Ammon's horn (tissue), 1 donor: Measurements from ENCODE around the gene GFM1.
A peak's percentile ranks its signal among the peaks of the same experiment; 100 is the strongest.

Experiments used
- DNase-seq: peaks from one replicate; pipeline ENCODE4 v3.0.0-alpha.2; 2016; ENCODE audit warnings: low spot score

Gene GFM1

DNA sequence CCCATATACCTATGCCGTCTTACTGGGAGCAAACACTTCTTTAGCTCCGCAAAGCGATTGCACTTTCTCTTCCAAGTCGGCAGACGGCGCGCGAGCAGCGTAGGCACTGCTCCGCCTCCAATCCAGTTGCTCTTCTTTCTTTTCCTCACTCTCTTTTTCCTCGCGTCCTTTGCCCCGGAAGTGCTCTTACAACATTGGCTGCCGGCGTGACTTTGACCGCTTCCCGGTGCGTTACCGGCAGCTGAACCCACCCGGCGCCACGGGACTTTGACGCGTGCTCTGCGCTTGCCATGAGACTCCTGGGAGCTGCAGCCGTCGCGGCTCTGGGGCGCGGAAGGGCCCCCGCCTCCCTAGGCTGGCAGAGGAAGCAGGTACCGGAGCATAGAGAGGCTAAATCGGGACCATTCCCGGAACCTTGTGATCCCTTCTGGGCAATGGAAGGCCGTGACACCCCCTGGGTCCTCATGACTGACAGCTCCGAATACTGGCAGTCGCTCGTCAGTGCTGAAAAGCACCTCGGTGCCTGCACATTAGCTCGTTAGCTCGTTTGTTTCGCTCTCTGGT lies at the start of gene GFM1:
Gene GFM1, plus strand, starts transcription at position 183 of the 564 bp plus-strand sequence. Its CDS starts 108 bp downstream, at position 291.
- peak; percentile 99 for DNase-seq

DNA sequence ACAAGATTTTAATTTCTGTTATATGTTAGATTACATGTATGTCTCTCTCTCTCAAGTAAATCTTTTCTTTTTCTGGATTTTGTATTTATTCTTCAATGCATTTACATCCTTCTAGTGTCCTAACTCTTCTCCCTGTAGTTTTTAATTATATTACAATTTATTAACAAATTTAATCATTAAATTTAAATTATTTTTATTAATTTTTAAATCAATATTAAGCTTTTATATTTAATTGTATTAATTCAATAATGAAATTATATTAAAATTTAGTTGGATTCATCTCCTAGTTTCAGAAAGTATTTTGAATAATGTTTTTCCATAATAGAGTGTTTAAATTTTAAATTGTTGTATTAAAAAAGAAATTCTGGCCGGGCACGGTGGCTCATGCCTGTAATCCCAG lies 43.5 kb upstream of the GFM1 start:
- no peak for DNase-seq

DNA sequence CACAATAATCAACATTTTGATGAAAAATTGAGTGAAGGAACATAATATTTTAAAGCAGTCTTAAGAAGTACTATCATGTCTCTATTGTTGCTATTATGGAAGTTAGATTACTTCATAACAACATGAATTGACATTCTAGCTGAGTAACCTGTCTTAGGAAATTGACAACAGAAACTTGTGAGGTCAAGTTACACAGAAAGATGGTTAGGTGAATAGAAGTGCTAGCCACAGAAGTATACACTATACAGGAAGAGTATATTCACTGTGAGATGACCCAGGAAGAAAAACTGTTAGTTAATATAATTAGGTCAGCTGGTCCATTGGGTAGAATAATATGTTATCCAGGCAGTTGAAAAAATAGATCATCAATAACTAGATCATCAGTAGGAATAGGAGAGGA lies 42.1 kb upstream of the GFM1 start:
- no peak for DNase-seq

DNA sequence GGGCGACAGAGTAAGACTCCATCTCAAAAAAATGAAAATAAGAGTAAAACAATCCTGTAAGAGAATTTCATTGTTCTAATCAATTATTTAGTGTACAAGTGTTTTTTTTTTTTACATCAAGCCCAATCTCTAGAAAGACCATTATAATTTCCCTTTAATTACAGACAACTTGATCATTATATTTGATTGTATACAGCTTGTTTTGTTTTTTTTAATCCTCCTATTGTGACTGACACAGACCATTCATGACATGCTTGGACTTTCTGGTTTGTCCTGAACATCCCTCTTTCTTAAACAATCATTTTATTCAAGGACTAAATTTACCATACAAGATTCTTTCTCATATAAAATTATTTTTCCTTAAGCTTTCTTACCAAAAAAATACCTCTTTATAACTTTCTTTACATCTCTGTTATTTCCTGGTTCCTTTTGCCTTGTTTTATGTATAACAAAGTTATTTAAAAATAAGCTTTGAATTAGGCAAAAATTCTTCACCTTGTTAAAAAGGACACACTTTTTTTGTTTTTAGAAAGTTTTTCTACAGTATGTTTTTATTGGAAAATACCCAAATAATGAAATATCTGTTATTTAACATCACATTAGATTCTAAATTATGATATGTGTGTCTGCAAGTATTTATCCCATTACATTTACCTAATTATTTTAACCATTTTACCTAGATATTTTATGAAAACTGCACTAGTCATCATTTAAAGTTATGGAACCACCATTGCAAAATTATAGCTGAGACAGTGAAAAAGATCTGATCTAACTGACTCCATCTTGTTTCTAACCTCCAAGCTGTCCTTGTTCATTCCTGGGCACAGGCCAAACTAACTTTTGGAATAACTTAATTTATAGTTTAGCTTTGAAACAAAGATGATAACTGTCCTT lies 26.1 kb upstream of the GFM1 start:
- no peak for DNase-seq

DNA sequence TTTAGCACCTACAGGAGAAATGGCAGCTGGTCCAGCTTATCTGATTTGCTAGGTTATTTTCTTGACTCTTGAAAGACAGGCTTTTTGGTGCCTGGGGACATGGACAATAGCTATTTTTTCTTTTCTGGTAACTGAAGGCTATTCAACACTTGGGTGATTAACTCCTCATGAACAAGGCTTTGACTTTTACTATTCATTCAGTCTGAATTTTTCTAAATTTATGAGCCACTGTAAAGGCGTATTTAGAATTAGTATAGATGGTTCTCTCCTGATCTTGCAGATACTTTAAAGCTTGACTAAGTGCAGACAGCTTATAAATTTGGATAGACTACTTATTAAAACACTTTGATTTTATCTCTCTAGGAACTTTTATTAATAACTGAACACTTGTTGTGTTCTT lies 18.4 kb upstream of the GFM1 start:
- DNase-seq, result no peak

GRCh38 chr3:158631981-158632380 lies 12.3 kb upstream of the GFM1 start:
- DNase-seq, result no peak

DNA sequence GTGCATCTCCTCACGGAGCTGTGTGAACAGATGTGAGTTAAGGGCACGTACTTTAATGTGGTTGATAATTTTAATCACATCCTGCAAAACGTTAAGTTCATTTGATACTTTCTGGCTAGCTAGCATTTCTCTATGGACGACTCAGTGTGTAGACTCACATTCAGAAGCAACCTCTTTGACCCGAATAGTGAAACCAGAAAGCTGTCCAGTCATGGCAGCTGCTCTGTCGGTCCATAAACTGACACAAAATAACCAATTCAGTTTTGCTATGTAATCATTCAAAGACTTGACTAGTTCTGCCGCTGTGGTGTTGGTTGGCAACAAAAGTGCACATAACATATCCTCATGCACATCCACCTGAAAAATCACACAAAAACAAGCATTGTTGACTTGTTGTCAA lies 3.7 kb upstream of the GFM1 start:
- DNase-seq, result no peak

DNA sequence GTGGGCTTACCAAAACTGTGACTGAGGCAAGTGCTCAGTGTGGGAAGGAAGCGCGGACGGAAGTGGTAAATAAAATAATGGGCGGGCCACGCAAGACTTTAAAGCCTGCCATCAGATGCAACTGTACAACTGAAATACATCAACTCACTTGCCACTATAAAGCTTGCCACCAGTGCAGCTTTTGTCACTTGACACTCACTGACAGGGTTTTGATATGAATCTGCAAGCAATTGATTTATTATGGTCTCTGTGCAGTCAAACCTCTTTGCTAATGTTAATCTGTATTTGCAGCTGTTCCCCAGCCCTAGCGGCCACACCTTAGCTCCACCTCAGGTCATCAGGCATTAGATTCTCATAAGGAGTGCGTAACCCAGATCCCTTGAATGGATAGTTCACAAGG lies 2.3 kb upstream of the GFM1 start:
- DNase-seq, result no peak

DNA sequence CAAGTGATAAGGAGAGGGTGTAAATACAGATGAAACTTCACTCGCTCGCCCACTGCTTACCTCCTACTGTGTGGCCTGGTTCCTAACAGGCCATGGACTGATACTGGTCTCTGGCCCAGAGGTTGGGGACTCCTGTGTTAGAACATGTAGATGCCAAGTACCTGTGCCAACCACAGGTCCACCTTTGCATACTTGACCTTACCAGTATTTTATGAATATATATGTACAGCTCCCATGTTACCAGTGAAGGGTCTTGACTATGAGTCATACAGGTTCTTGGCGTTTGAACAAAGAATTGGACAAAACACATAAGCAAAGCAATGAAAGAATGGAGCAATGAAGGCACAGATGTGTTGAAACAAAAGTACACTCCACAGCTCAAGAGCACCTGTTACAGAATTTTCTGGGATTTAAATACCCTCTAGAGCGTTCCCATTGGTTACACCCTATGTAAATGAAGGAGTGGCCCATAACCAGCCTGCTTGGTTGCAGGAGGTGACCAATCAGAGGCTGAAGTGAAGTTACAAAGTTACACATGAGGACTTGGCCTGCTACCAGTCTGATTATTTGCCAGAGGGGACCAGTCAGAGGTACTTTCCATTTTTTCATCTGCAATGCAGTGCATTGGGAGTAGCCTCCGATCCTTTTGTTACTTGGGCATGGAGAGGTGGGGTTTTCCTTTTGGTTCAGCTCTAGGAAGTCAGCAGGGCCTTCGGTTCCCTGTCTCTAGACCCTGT lies 1.7 kb upstream of the GFM1 start:
- DNase-seq, result no peak

GRCh38 chr3:158649791-158650190 lies 5.5 kb downstream of the GFM1 start:
- no peak for DNase-seq

- no peak for DNase-seq
Observed at GRCh38 chr3:158651192-158651591, 6.9 kb downstream of the GFM1 start.

DNA sequence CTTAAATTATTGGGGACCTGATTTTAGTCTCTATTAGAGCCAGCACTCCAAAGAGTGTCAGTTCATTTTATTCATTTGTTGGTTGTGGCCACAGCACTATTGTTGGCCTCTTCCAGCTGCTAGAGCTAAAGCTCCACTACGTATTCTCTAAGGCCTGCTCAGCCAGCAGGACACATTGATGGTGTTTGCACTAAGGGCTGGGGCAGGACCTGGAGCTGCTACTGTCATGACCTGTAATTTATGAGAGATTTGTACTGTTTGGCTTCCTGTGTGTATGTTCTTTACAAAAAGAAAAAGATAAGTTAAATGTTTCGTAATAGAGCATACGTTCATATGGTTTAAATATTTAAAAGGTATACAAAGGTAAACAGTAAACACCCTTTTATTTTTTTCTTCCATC lies 8.1 kb downstream of the GFM1 start:
- no peak for DNase-seq

- DNase-seq, result no peak
Observed at GRCh38 chr3:158658889-158659288, 14.6 kb downstream of the GFM1 start.

GRCh38 chr3:158659454-158660237 lies 15.3 kb downstream of the GFM1 start:
- DNase-seq, result peak; percentile 71

DNA sequence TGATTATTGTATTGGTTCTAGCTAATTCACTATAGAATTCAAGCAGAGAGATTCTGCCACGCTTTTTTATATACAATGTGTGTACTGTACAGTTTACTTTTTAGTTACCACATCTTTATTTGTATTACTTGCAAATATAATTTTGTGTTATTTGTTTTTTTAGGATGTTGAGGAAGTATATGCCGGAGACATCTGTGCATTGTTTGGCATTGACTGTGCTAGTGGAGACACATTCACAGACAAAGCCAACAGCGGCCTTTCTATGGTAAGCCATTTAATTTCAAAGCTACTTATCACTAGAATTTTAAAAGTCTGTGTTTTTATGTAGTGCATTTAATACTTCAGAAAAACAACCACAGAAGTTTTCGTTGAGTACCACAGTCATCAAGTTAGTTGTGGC lies 16.4 kb downstream of the GFM1 start:
- no peak for DNase-seq

DNA sequence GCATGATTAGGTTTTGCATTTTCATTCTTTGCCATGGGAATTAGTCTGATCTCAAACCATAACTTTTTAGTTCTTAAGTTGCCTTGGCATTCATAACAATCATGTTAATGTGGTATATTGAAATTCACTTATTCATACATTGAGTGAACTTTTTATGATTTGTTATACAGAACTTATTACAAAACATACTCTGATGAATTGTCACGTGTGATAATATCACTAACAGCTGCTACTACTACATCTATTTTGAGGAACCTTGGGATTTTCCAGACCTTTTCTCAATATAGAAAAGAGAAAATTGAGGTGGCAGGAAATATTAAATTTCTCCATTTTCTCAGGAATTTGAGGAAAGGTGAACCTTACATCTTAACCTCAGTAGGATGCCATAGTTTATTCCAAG lies 18.9 kb downstream of the GFM1 start:
- no peak for DNase-seq

GRCh38 chr3:158663832-158664231 lies 19.5 kb downstream of the GFM1 start:
- DNase-seq, result no peak

DNA sequence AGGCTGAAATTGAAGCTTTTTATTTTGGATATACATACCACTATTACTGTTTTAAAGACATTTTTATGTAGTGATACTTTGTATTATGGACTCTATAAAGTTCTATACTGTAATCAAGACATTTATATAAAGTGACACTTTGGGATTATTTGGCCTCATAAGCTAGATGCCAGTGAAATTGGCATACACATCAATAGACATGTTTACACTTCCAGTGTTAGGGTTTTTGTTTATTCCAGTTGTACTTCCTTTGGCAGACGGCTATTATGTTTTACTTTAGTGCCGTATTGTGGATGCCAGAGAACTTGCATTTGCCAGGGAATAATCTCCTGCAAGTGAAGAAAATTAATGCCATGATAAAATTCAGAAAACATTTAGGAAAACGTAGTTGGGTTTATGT lies 22.1 kb downstream of the GFM1 start:
- DNase-seq, result no peak

DNA sequence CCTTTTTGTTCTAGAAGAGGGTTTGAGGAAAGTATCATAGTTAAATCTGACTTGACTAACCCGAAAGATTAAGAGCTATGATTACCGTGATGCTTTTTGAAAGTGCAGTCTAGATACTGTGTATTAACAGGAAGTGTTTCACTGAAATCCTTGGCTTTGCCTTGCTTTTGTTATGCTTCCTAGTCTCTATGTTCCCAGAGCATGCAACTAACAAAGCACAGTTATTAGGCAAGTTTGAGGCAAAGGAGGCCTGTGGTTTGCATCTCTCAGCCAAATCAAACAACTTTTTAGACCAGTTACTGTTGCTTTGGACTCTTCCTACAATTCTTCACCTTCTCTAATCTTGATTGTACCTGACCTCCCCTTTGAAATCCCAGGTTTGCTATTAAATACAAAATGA lies 24.2 kb downstream of the GFM1 start:
- DNase-seq, result no peak

- no peak for DNase-seq
Observed at GRCh38 chr3:158671821-158672214, 27.5 kb downstream of the GFM1 start.

GRCh38 chr3:158672215-158673176 lies 28.2 kb downstream of the GFM1 start, which contains the start of gene LXN:
LXN (minus strand) TSS chr3:158672648; CDS start chr3:158672478, 170 bp downstream.
- peak; percentile 78 for DNase-seq
